ENCODE results near the gene ZIC5. TPM values are rescaled to one million over a fixed set of nuclear protein-coding genes. Genes with fewer than 3 reads are reported as not detected.

ZIC5 gene
- total and polyA plus RNA-seq, 4 donors, result 5.7 to 30.5 (median 8.8) TPM

GRCh38 chr13:99963816-99964339 lies 7.7 kb downstream of the ZIC5 start:
- Histone ChIP-seq H3K9me3 (ENCODE audit: control insufficient read depth, insufficient read depth, low read length) (no peaks in the 10 kb centered on the region), H3K36me3 (ENCODE audit: control insufficient read depth, insufficient read depth, low read length) (peaks cover under 1% of the 10 kb centered on the region), H3K27me3 (ENCODE audit: control insufficient read depth, insufficient read depth, low read length) (peaks cover 83% of the 10 kb centered on the region), H3K4me1 (ENCODE audit: control insufficient read depth, insufficient read depth, low read length) (peaks cover 29% of the 10 kb centered on the region), H3K27ac (ENCODE audit: low read depth, low read length) (peak overlapping the region; percentile 6), H3K4me3 (ENCODE audit: low read depth, low read length) (no peak overlapping the region)
- DNase-seq (ENCODE audit: low read depth in 4 of 6, low spot score in 6 of 6), result no peak
- no CpG with 5 or more reads among the region's 3 CpGs for WGBS (ENCODE audit: insufficient coverage)

GRCh38 chr13:99962242-99962641 lies 9.3 kb downstream of the ZIC5 start:
- Histone ChIP-seq H3K9me3 (ENCODE audit: control insufficient read depth, insufficient read depth, low read length) (no peaks in the 10 kb centered on the region), H3K4me3 (ENCODE audit: low read depth, low read length) (no peak overlapping the region), H3K36me3 (ENCODE audit: control insufficient read depth, insufficient read depth, low read length) (no peaks in the 10 kb centered on the region), H3K27me3 (ENCODE audit: control insufficient read depth, insufficient read depth, low read length) (peaks cover 85% of the 10 kb centered on the region), H3K27ac (ENCODE audit: low read depth, low read length) (peak overlapping the region; percentile 83), H3K4me1 (ENCODE audit: control insufficient read depth, insufficient read depth, low read length) (peaks cover 37% of the 10 kb centered on the region)
- 71% methylated on average over 1 of the region's 1 CpG for WGBS (ENCODE audit: insufficient coverage)
- DNase-seq (ENCODE audit: low read depth in 4 of 6, low spot score in 6 of 6), result peak in 1 of 6 donors; percentile 8

- Histone ChIP-seq H3K4me3 (ENCODE audit: low read depth, low read length) (no peak overlapping the region), H3K36me3 (ENCODE audit: control insufficient read depth, insufficient read depth, low read length) (no peaks in the 10 kb centered on the region), H3K27me3 (ENCODE audit: control insufficient read depth, insufficient read depth, low read length) (peaks cover 86% of the 10 kb centered on the region), H3K9me3 (ENCODE audit: control insufficient read depth, insufficient read depth, low read length) (no peaks in the 10 kb centered on the region), H3K27ac (ENCODE audit: low read depth, low read length) (peak overlapping the region; percentile 83), H3K4me1 (ENCODE audit: control insufficient read depth, insufficient read depth, low read length) (peaks cover 43% of the 10 kb centered on the region)
- peak in 2 of 6 donors; percentile 75 to 82 for DNase-seq (ENCODE audit: low read depth in 4 of 6, low spot score in 6 of 6)
- 22% methylated on average over 5 of the region's 8 CpGs for WGBS (ENCODE audit: insufficient coverage)
Measured at GRCh38 chr13:99961636-99962035, 9.9 kb downstream of the ZIC5 start.

DNA sequence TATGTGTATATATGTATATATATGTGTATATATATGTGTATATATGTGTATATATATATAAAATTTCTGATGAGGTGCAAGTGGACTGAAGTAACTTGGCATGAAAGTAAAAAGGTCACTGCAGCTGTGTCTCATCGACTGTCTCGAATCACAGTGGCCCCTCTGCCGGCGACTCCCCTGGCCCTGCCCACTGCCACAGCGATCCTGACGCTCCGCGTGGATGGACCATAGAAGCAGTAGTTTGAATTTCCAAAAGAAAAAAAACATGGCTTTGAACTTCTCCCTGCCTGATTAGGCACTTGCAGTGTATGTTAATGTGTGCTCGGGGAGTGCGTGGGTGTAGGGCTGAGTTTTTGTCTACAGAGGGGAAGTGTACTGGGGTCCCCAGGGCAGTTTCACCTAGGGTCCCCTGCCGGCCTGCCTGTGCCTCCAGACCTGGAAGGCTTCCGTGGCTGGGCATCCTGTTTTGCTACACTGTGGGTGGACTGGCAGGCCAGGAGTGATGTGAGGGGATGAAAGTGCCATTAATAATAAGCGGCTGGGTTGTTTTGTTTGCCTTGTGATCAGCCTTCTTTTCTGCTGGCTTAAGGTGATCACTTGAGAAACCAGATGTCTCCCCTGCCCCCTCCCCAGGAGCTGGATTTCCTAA lies 10.8 kb downstream of the ZIC5 start:
- Histone ChIP-seq H3K27me3 (ENCODE audit: control insufficient read depth, insufficient read depth, low read length) (peaks cover 92% of the 10 kb centered on the region), H3K9me3 (ENCODE audit: control insufficient read depth, insufficient read depth, low read length) (no peaks in the 10 kb centered on the region), H3K27ac (ENCODE audit: low read depth, low read length) (peak overlapping the region; percentile 83), H3K4me1 (ENCODE audit: control insufficient read depth, insufficient read depth, low read length) (peaks cover 49% of the 10 kb centered on the region), H3K36me3 (ENCODE audit: control insufficient read depth, insufficient read depth, low read length) (no peaks in the 10 kb centered on the region), H3K4me3 (ENCODE audit: low read depth, low read length) (peak overlapping the region; percentile 4)
- peak in 2 of 6 donors; percentile 20 to 52 for DNase-seq (ENCODE audit: low read depth in 4 of 6, low spot score in 6 of 6)
- 16% methylated on average over 12 of the region's 13 CpGs for WGBS (ENCODE audit: insufficient coverage)

DNA sequence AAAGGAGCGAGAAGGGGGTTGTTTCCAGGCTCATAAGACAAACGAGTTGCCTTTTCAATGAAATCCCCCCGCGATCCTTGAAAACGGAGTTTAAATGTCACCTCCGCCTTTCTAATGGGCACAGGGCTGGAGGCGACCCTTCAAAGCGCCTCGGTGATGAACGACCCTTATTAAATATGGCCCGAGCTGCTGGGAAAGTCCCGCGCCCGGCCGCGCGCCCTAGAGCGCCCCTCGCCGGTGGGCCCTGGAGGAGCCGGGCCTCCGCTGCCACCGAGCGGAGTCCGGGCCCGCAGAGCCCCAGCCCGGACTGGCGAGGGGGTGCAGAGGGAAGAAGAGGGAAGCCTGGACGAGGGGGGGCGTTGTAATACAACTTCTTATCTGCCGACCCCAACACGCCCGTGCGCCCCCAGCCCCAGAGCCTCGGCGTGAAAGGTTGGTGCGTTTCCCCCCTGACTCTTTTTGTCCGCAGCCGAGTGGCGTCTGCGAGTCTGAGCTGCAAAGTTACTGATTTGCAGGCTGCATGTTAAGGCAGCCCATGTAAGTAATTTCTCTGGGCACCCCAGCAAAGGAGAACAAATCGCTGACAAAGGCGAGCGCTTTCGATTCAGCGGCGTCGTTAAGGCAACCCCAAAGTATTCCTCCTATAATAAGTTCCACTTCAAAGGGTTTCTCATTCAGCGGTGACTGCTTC lies 11.9 kb downstream of the ZIC5 start:
- Histone ChIP-seq H3K4me1 (ENCODE audit: control insufficient read depth, insufficient read depth, low read length) (peaks cover 52% of the 10 kb centered on the region), H3K27ac (ENCODE audit: low read depth, low read length) (peak overlapping the region; percentile 90), H3K36me3 (ENCODE audit: control insufficient read depth, insufficient read depth, low read length) (no peaks in the 10 kb centered on the region), H3K9me3 (ENCODE audit: control insufficient read depth, insufficient read depth, low read length) (no peaks in the 10 kb centered on the region), H3K4me3 (ENCODE audit: low read depth, low read length) (peak overlapping the region; percentile 46), H3K27me3 (ENCODE audit: control insufficient read depth, insufficient read depth, low read length) (peaks cover 93% of the 10 kb centered on the region)
- under 1% methylated on average over 48 of the region's 49 CpGs for WGBS (ENCODE audit: insufficient coverage)
- peak in 2 of 6 donors; percentile 87 to 89 for DNase-seq (ENCODE audit: low read depth in 4 of 6, low spot score in 6 of 6)

GRCh38 chr13:99959127-99959539 lies 12.4 kb downstream of the ZIC5 start:
- Histone ChIP-seq H3K27me3 (ENCODE audit: control insufficient read depth, insufficient read depth, low read length) (peaks cover 92% of the 10 kb centered on the region), H3K36me3 (ENCODE audit: control insufficient read depth, insufficient read depth, low read length) (no peaks in the 10 kb centered on the region), H3K27ac (ENCODE audit: low read depth, low read length) (peak overlapping the region; percentile 90), H3K4me1 (ENCODE audit: control insufficient read depth, insufficient read depth, low read length) (peaks cover 52% of the 10 kb centered on the region), H3K9me3 (ENCODE audit: control insufficient read depth, insufficient read depth, low read length) (no peaks in the 10 kb centered on the region), H3K4me3 (ENCODE audit: low read depth, low read length) (peak overlapping the region; percentile 26)
- DNase-seq (ENCODE audit: low read depth in 4 of 6, low spot score in 6 of 6), result peak in 2 of 6 donors; percentile 64 to 71
- WGBS (ENCODE audit: insufficient coverage), result 11% methylated on average over 5 of the region's 10 CpGs

DNA sequence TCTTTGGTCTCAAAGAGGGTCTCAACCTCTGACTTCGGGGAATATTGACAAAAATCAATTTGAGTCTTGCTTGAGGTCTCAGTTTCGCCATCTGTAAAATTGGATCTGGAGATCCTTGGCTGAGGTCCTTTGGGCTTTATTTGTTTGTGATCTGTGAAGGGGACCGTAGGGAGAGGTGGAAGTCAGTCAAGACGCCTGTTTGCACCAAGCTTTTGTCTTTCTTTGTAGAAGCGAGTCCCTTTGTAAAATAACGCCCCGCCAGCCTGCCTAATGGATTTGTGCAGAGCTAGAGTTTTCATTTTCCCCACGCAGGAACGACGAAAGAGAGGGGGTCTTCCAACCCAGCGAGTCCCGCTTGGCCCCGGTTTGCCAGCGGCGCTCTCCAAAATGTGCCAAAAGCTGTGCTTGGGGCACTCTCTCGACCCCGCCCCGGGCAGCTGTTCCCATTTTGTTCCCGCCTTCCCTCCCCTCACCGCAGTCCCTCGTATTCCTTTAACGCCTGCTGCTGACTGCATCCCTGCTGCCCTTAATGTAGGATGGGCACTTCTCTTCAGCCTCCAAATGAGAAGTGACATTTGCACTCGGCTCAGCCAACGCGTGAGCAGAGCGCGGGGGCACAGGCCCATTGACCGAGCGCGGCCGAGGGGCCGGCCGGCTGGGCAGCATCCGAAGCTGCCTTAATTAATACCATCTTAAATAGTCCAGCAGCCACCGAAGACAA lies 13.0 kb downstream of the ZIC5 start:
- 15% methylated on average over 35 of the region's 35 CpGs for WGBS (ENCODE audit: insufficient coverage)
- Histone ChIP-seq H3K4me3 (ENCODE audit: low read depth, low read length) (no peak overlapping the region), H3K4me1 (ENCODE audit: control insufficient read depth, insufficient read depth, low read length) (peaks cover 52% of the 10 kb centered on the region), H3K9me3 (ENCODE audit: control insufficient read depth, insufficient read depth, low read length) (no peaks in the 10 kb centered on the region), H3K27me3 (ENCODE audit: control insufficient read depth, insufficient read depth, low read length) (peaks cover 92% of the 10 kb centered on the region), H3K27ac (ENCODE audit: low read depth, low read length) (peak overlapping the region; percentile 90), H3K36me3 (ENCODE audit: control insufficient read depth, insufficient read depth, low read length) (no peaks in the 10 kb centered on the region)
- peak in 2 of 6 donors; percentile 34 to 56 for DNase-seq (ENCODE audit: low read depth in 4 of 6, low spot score in 6 of 6)

GRCh38 chr13:99956473-99957349 lies 14.9 kb downstream of the ZIC5 start:
- no peaks in the 10 kb centered on the region for H3K9me3 ChIP-seq (ENCODE audit: control insufficient read depth, insufficient read depth, low read length)
- H3K4me1 ChIP-seq (ENCODE audit: control insufficient read depth, insufficient read depth, low read length), result peaks cover 52% of the 10 kb centered on the region
- peak overlapping the region; percentile 78 for H3K27ac ChIP-seq (ENCODE audit: low read depth, low read length)
- 3% methylated on average over 66 of the region's 68 CpGs for WGBS (ENCODE audit: insufficient coverage)
- no peaks in the 10 kb centered on the region for H3K36me3 ChIP-seq (ENCODE audit: control insufficient read depth, insufficient read depth, low read length)
- DNase-seq (ENCODE audit: low read depth in 4 of 6, low spot score in 6 of 6), result peak in 2 of 6 donors; percentile 29 to 58
- H3K27me3 ChIP-seq (ENCODE audit: control insufficient read depth, insufficient read depth, low read length), result peaks cover 85% of the 10 kb centered on the region
- peak overlapping the region; percentile 45 for H3K4me3 ChIP-seq (ENCODE audit: low read depth, low read length)
